ENCODE data around the gene ITFG2.

GRCh38 chr12:2811801-2812200 lies 667 bp upstream of the ITFG2 start:
- TF ChIP-seq POLR2A (IDR thresholded peaks at IDR 0.05; ENCODE audit: low read length) (no peak), GATA1 (IDR thresholded peaks at IDR 0.05; ENCODE audit: low read depth, low read length) (no peak)
